Panc1 (cell line): ENCODE data around the gene ZNF236.

Source experiments
- CTCF ChIP-seq: fragments of 450-650 bp; IDR thresholded peaks from 2 replicates; pipeline ENCODE4 v1.5.1; 2017; ENCODE audit warnings: mild to moderate bottlenecking
- POLR2AphosphoS5 ChIP-seq: IDR thresholded peaks from 2 replicates; pipeline ENCODE4 v1.6.1; 2012; ENCODE audit warnings: mild to moderate bottlenecking, low read depth, low read length, moderate library complexity
- REST ChIP-seq, 2 experiments: IDR thresholded peaks; 2 replicates each; pipeline ENCODE4 v1.6.1; 2011 to 2012; ENCODE audit warnings: low read depth in 2 of 2, control low read depth in 1 of 2, low read length in 1 of 2, mild to moderate bottlenecking in 1 of 2, moderate library complexity in 1 of 2; ENCODE audit not compliant: insufficient read depth in 1 of 2
- SIN3A ChIP-seq: IDR thresholded peaks from 2 replicates; pipeline ENCODE4 v1.6.1; 2012; ENCODE audit warnings: low read depth, mild to moderate bottlenecking, low read length, moderate library complexity, borderline replicate concordance; ENCODE audit not compliant: insufficient read depth
- TCF7L2 ChIP-seq: IDR thresholded peaks from 2 replicates; pipeline ENCODE4 v1.6.1; 2011; ENCODE audit warnings: mild to moderate bottlenecking, low read depth, low read length, inconsistent platforms

- no peak for TF ChIP-seq CTCF
- TF ChIP-seq POLR2AphosphoS5 = no peak
- no peak for TF ChIP-seq SIN3A
- no peak for TF ChIP-seq REST (IDR thresholded peaks at IDR 0.05; ENCODE audit: insufficient read depth in 1 of 2, low read depth in 2 of 2, low read length in 1 of 2)
- no peak for TF ChIP-seq TCF7L2
Measured at GRCh38 chr18:76881744-76882143, 59.4 kb downstream of the ZNF236 start.
